HepG2 (cell line): ENCODE measurements around the gene TNFAIP8L3. TPM values are rescaled to one million over a fixed set of nuclear protein-coding genes. Genes with fewer than 3 reads are reported as not detected.

Source experiments
- ATAC-seq: fragments of 200-7000 bp; cut with Tn5 transposase; 3 replicates; pipeline ENCODE4 v1.9.1; 2020; ENCODE audit warnings: mild to moderate bottlenecking, moderate library complexity
- BruUV-seq: library from RNA; stranded (reverse); fragments of 400-500 nt; replicated peaks from 2 replicates; lab custom pipeline; 2021; lab: Mats Ljungman, UMichigan
- CTCF ChIA-PET: fragments of 300-600 bp; formaldehyde crosslinking; extraction: SDS; loops from one replicate; lab custom pipeline; 2021; ENCODE audit warnings: low total read pairs, inconsistent platforms, low intra/inter-chr PET ratio; lab: Yijun Ruan, JAX
- POLR2A ChIA-PET: fragments of 350-600 bp; sonication (Branson Sonifier 250); formaldehyde crosslinking; loops from one replicate; lab custom pipeline; 2020; ENCODE audit warnings: antibody characterized with exemption, inconsistent platforms; lab: Yijun Ruan, JAX
- DNase-seq: peaks from one replicate; pipeline ENCODE4 v3.0.0-alpha.2; 2015; ENCODE audit warnings: low spot score
- FAIRE-seq: peaks from 3 replicates; lab custom pipeline; 2011; peaks lifted over from hg19 to GRCh38; lab: Jason Lieb, UNC
- H2AFZ ChIP-seq: one replicate; pipeline ENCODE4 v1.6.1; 2011; ENCODE audit warnings: low read length, inconsistent platforms
- H3K27ac ChIP-seq: fragments of 300-600 bp; 3 replicates; pipeline ENCODE4 v1.8.0; 2011; ENCODE audit warnings: mixed run types, mild to moderate bottlenecking, mixed read lengths, low read length, inconsistent platforms; ENCODE audit not compliant: insufficient read depth; ENCODE audit errors: extremely low read length
- H3K27me3 ChIP-seq, 2 experiments: fragments of 200-600 bp in 1 of 2; 2 replicates in 1 of 2; 3 replicates in 1 of 2; pipeline versions ENCODE4 v1.6.0 to v1.8.0; 2011; ENCODE audit warnings: low read length in 2 of 2, mild to moderate bottlenecking in 2 of 2, moderate library complexity in 2 of 2, inconsistent platforms in 1 of 2; ENCODE audit not compliant: insufficient read depth in 2 of 2, control insufficient read depth in 1 of 2
- H3K36me3 ChIP-seq, 2 experiments: fragments of 200-600 bp in 1 of 2; replicated peaks in 1 of 2; 2 replicates in 1 of 2; 3 replicates in 1 of 2; pipeline versions ENCODE4 v1.5.1 to v1.8.0; 2011; ENCODE audit warnings: low read length in 2 of 2, inconsistent platforms in 1 of 2; ENCODE audit not compliant: insufficient read depth in 2 of 2, control insufficient read depth in 1 of 2
- H3K4me1 ChIP-seq: 2 replicates; pipeline ENCODE4 v1.5.1; 2012; ENCODE audit warnings: low read length, inconsistent platforms; ENCODE audit not compliant: insufficient read depth
- H3K4me2 ChIP-seq: 2 replicates; pipeline ENCODE4 v1.6.0; 2011; ENCODE audit warnings: low read depth, low read length, inconsistent platforms
- H3K4me3 ChIP-seq, 3 experiments: fragments of 200-600 bp in 1 of 3; sonication (generic), shearing (Covaris generic) in 1 of 3; replicated peaks in 1 of 3; 2 replicates each; pipeline ENCODE4 v1.5.1; 2011 to 2016; ENCODE audit warnings: low read length in 3 of 3, inconsistent platforms in 2 of 3, low read depth in 2 of 3, mild to moderate bottlenecking in 2 of 3, control low read depth in 1 of 3, mixed read lengths in 1 of 3; ENCODE audit not compliant: insufficient read depth in 1 of 3
- H3K79me2 ChIP-seq: one replicate; pipeline ENCODE4 v1.6.1; 2011; ENCODE audit warnings: low read length, inconsistent platforms; ENCODE audit not compliant: insufficient read depth
- H3K9ac ChIP-seq: 2 replicates; pipeline ENCODE4 v1.6.0; 2011; ENCODE audit warnings: mild to moderate bottlenecking, low read depth, low read length, inconsistent platforms; ENCODE audit not compliant: insufficient read depth
- H3K9me3 ChIP-seq: 2 replicates; pipeline ENCODE4 v1.5.1; 2012; ENCODE audit warnings: mild to moderate bottlenecking, low read length
- H4K20me1 ChIP-seq: 2 replicates; pipeline ENCODE4 v1.6.0; 2011; ENCODE audit warnings: inconsistent platforms, mild to moderate bottlenecking, low read length, moderate library complexity; ENCODE audit not compliant: insufficient read depth
- ARID5B ChIP-seq: IDR thresholded peaks from 2 replicates; pipeline ENCODE4 v1.4.0; 2020; ENCODE audit warnings: mild to moderate bottlenecking, missing genetic modification reagents
- ATF1 ChIP-seq: IDR thresholded peaks from 2 replicates; pipeline ENCODE4 v1.6.1; 2016; ENCODE audit warnings: mild to moderate bottlenecking, control low read depth
- CBFB ChIP-seq: sonication (generic); formaldehyde crosslinking; IDR thresholded peaks from 2 replicates; pipeline ENCODE4 v1.4.0; 2020; ENCODE audit warnings: missing genetic modification reagents
- ELF4 ChIP-seq: sonication (generic); formaldehyde crosslinking; IDR thresholded peaks from 2 replicates; pipeline ENCODE4 v1.5.0; 2020; ENCODE audit warnings: missing genetic modification reagents, mild to moderate bottlenecking, moderate library complexity, borderline replicate concordance
- FOSL2 ChIP-seq: sonication (generic); formaldehyde crosslinking; IDR thresholded peaks from 2 replicates; pipeline ENCODE4 v1.4.0; 2020; ENCODE audit warnings: missing genetic modification reagents
- KLF6 ChIP-seq: IDR thresholded peaks from 2 replicates; pipeline ENCODE4 v1.8.0; 2016; ENCODE audit warnings: missing biosample characterization, missing genetic modification reagents
- PHF21A ChIP-seq: sonication (generic); formaldehyde crosslinking; IDR thresholded peaks from 2 replicates; pipeline ENCODE4 v1.5.0; 2020; ENCODE audit warnings: mild to moderate bottlenecking, missing genetic modification reagents
- SP1 ChIP-seq, 2 experiments: fragments of 450-650 bp in 1 of 2; sonication (generic) in 1 of 2; formaldehyde crosslinking in 1 of 2; IDR thresholded peaks; 2 replicates each; pipeline versions ENCODE4 v1.4.0 to v1.6.1; 2016 to 2020; ENCODE audit warnings: missing genetic modification reagents in 1 of 2
- SP2 ChIP-seq: sonication (generic); formaldehyde crosslinking; IDR thresholded peaks from 2 replicates; pipeline ENCODE4 v1.5.1; 2020; ENCODE audit warnings: mild to moderate bottlenecking, missing genetic modification reagents
- TOPORS ChIP-seq: sonication (generic); formaldehyde crosslinking; IDR thresholded peaks from 2 replicates; pipeline ENCODE4 v1.8.0; 2023; ENCODE audit warnings: mild to moderate bottlenecking, missing genetic modification reagents
- TSC22D2 ChIP-seq: sonication (generic); formaldehyde crosslinking; IDR thresholded peaks from 2 replicates; pipeline ENCODE4 v1.5.1; 2020; ENCODE audit warnings: missing genetic modification reagents, mild to moderate bottlenecking, borderline replicate concordance
- ZHX2 ChIP-seq, 2 experiments: sonication (generic) in 1 of 2; formaldehyde crosslinking in 1 of 2; IDR thresholded peaks; 2 replicates each; pipeline versions ENCODE4 v1.6.1 to v1.9.0; 2014 to 2022; ENCODE audit warnings: antibody characterized with exemption in 1 of 2, borderline replicate concordance in 1 of 2, inconsistent platforms in 1 of 2, low read depth in 1 of 2, missing genetic modification reagents in 1 of 2
- ZNF460 ChIP-seq: sonication (generic); formaldehyde crosslinking; IDR thresholded peaks from 2 replicates; pipeline ENCODE4 v1.5.1; 2020; ENCODE audit warnings: missing genetic modification reagents, mild to moderate bottlenecking, borderline replicate concordance
- ZZZ3 ChIP-seq: sonication (generic); formaldehyde crosslinking; IDR thresholded peaks from 2 replicates; pipeline ENCODE4 v1.4.0; 2020; ENCODE audit warnings: missing genetic modification reagents, mild to moderate bottlenecking, borderline replicate concordance
- WGBS: methylation state at CpG from one replicate; pipeline ENCODE4 v1.1.6; 2017; ENCODE audit warnings: low lambda C conversion rate; 5-methylcytosine and 5-hydroxymethylcytosine counted together
- in situ Hi-C: cut with HindIII; loops from 2 replicates; pipeline ENCODE4 v1.10.0; 2017; ENCODE audit warnings: low pct_unique_long_range_greater_than_20kb; ENCODE audit not compliant: extremely low pct_ligation_motif_present
- intact Hi-C: fragments of 100-400 bp; cut with micrococcal nuclease; formaldehyde crosslinking; loops from one replicate; pipeline ENCODE4 v1.10.0; 2022; ENCODE audit not compliant: unreplicated experiment
- polyA plus RNA-seq, 8 experiments: library from polyadenylated mRNA; depleted of rRNA in 3 of 8; stranded (reverse) in 7 of 8; unstranded in 1 of 8; fragments of >200 nt; fragmentation: Illumina TruSeq in 4 of 8; extraction: Trizol in 4 of 8; gene quantifications; 2 replicates each; pipeline versions ENCODE4 v1.2.1 to v1.2.3, GENCODE V29; 2011 to 2016; ENCODE audit warnings: low read depth in 4 of 8, missing spikeins in 1 of 8, mixed read lengths in 1 of 8; ENCODE audit not compliant: insufficient read depth in 1 of 8
- total RNA-seq, 5 experiments: library from RNA; depleted of rRNA; stranded (reverse); fragments of >200 nt; fragmentation: Illumina TruSeq; extraction: Trizol; gene quantifications; 2 replicates each; pipeline ENCODE4 v1.2.3, GENCODE V29; 2016; ENCODE audit warnings: low read depth in 1 of 5

TNFAIP8L3 gene
- total and polyA plus RNA-seq, 2 of the 13 experiments (the other 11 are each of a cell fraction or from before 2014, with no cell fraction given), result 0.15 to 4.0 TPM

- no peak overlapping the region for H3K9ac ChIP-seq
- CTCF ChIA-PET, result no interaction called here
- WGBS, result 91% methylated on average over 1 of the region's 1 CpG
- no peak overlapping the region for H3K4me2 ChIP-seq
- no peak for DNase-seq
- ATAC-seq, result no peak
- H3K4me3 ChIP-seq, result no peak overlapping the region
- no peak for FAIRE-seq
- POLR2A ChIA-PET, result no interaction called here
- no peaks in the 10 kb centered on the region for H3K79me2 ChIP-seq
- H3K4me1 ChIP-seq, result no peaks in the 10 kb centered on the region
- no peak overlapping the region for H2AFZ ChIP-seq
- intact Hi-C loops (no loop called here), in situ Hi-C loops (no loop called here)
- no peak overlapping the region for H3K27ac ChIP-seq
- no TSS peak for BruUV-seq
- no peaks in the 10 kb centered on the region for H4K20me1 ChIP-seq
- no peaks in the 10 kb centered on the region for H3K27me3 ChIP-seq
- H3K36me3 ChIP-seq, result no peaks in the 10 kb centered on the region; a peak in 1 of 5 replicates
- no peaks in the 10 kb centered on the region for H3K9me3 ChIP-seq
- no peak for TF ChIP-seq CBFB
- no peak for TF ChIP-seq ELF4 (CRISPR knock-in tag)
- TF ChIP-seq PHF21A (CRISPR knock-in tag), result no peak
- no peak for TF ChIP-seq ATF1 (CRISPR knock-in tag)
- no peak for TF ChIP-seq FOSL2 (CRISPR knock-in tag)
- no peak for TF ChIP-seq KLF6 (CRISPR knock-in tag)
- TF ChIP-seq TSC22D2 (CRISPR knock-in tag), result no peak
- TF ChIP-seq ZHX2 (IDR thresholded peaks at IDR 0.05; ENCODE audit: low read depth), result no peak
- no peak for TF ChIP-seq ZHX2 (CRISPR knock-in tag; IDR thresholded peaks at IDR 0.05; ENCODE audit: borderline replicate concordance)
- TF ChIP-seq ZNF460 (CRISPR knock-in tag), result no peak
- TF ChIP-seq SP1 (IDR thresholded peaks at IDR 0.05), result no peak
- TF ChIP-seq SP1 (CRISPR knock-in tag; IDR thresholded peaks at IDR 0.05), result no peak
- TF ChIP-seq ZZZ3, result no peak
- no peak for TF ChIP-seq SP2 (CRISPR knock-in tag)
- TF ChIP-seq TOPORS (CRISPR knock-in tag), result no peak
- TF ChIP-seq ARID5B (CRISPR knock-in tag), result no peak
These were observed 8.9 kb downstream of the TNFAIP8L3 start for GRCh38 chr15:51085764-51086163.
